HG02970 (cell line): ENCODE measurements around the gene GLRX2.
"Not testable (repeated sequence)": the region's sequence is repeated elsewhere in the genome, so short reads cannot be mapped to it uniquely, and the experiment has no call there.

ENCODE experiments used
- ATAC-seq: cut with Tn5 transposase; IDR thresholded peaks from one replicate; pipeline ENCODE4 v1.9.1; 2021; ENCODE audit warnings: mild to moderate bottlenecking, moderate library complexity, moderate number of reproducible peaks; ENCODE audit not compliant: unreplicated experiment, low FRiP score

Gene GLRX2, protein sequence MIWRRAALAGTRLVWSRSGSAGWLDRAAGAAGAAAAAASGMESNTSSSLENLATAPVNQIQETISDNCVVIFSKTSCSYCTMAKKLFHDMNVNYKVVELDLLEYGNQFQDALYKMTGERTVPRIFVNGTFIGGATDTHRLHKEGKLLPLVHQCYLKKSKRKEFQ

DNA sequence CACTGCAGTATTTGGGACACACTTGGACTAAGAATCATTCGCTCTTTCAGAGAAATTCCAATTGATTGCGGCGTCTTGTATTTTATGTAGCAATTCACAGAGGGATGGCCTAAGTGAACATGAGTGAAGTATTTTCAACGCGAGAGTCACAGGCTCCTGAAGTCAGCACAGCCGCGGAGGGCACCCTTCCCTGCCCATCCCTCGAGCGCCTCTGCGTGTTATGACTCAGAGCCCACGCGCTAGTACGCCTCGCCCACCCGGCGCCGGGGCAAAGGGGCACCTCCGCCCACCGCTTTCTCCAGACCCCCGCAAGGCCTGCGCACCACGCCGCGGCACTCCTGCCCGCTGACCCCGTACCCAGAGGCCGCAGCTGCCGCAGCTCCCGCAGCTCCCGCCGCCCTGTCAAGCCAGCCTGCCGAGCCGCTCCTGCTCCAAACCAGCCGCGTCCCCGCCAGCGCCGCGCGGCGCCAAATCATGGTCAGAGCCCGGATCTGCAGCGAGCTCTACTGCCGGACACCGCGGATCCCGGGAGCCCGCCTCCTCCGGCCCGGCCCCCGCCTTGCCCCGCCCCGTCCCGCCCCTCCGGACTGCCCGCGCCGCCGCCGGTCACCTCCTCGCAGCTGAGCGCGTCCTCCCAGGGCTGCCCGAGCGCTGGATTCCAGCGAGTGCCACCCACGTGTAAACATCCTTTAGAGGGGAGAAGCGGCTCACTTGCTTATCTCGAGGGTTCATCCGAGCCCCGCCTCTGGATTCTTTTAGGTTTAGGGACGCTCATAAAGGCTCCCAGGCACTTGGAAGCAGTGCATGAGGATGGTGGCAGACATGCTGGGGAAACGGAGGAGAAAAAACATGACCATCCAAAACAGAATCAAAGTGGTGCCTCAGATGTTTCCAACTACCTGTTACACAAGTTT, at the start of gene GLRX2:
TSS of gene GLRX2 (minus strand) at position 508 of the 914 bp plus-strand sequence. CDS start at position 476, 32 bp downstream.
- peak; percentile 88 for ATAC-seq

DNA sequence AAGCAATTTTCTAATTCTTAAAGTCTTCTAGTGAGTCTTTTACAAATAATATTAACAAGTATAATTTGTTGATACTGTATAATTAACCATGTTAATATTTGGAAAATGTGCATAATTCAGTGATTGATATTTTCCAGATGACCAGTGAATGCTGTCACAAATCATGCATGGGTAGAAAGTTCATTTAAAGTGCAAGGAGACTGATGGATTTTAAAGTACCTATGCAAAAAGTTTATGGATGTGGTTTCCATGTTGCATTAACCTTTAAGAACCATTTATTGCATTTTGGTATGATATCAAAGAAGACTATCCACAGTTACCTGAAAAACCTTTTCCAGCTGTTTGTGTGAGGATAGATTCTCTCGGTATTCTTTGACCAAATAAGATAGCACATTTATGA, 39.8 kb upstream of the GLRX2 start:
- no peak for ATAC-seq

DNA sequence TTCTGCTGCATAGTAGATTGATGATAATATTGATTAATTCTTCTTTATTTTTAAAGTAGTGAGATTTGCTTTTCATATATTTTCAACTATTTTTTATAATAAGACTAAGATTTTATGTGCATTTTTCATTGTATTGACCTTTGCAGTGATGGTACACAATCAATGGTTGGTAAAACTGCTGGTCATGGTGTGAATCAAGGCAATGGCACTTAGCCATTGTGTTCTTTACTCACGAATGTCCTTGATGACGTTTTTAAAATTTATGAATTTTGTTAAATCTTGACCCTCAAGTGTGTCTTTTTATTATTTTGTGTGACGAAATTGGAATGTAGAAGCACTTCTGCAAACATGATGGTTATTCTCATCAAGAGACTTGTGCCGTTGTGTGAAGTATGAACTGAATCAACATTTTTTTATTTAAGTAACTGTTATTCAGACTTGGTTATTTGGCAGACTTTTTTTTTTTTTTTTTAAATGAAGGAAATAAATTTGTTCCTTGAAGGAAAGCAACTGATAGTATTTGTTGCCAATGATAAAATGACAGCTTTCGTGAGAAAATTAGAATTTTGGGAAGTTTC, 39.2 kb upstream of the GLRX2 start:
- no peak for ATAC-seq

DNA sequence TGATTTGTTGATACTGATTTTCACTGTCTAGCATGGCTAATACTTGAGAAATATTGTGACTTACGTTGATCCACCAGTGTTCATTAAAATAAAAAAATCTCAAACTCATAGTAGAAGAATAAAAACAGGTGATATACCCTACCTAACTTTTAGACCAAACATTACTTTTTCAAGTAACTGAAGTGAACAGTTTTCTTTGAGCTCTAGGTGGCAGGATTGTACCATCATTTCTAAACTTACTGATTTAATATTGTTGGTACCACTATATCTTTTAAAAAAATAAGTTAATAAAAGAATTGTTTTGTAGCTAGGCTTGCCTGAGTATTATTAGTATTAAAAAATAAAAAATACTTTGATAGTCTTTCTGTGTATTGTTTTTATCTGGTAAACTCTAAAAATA, 38.1 kb upstream of the GLRX2 start:
- ATAC-seq: no peak

DNA sequence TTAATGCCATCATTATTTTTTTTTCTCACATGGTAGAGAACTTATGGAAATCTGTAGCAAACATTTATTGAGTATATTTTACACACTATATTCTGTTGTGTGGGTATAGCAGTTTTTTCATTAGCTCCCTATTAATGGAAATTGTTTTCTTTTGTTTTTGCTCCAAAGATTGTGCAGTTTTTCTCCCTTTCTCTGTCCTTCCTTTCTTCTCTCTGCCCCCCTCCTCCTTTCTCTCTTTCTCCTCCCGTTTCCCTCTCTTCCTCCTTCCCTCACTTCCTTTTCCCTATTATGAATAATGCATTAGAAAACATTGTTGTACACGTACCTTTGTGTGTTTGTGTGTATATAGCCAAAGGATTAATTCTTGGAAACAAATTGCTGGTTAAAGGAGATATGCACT, 37.2 kb upstream of the GLRX2 start:
- no peak for ATAC-seq

DNA sequence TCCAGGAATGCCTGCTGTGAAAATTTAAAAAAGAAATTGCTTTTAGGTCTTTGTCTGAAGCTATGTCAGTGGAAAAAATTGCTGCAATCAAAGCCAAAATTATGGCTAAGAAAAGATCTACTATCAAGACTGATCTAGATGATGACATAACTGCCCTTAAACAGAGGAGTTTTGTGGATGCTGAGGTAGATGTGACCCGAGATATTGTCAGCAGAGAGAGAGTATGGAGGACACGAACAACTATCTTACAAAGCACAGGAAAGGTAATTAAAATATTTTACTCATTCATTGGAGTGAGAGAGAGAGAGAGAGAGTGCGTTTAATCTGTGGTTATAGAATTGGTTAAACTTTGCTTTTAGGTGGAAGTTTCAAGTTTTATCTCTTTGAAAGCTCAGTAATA, 36.6 kb upstream of the GLRX2 start:
- ATAC-seq: no peak

DNA sequence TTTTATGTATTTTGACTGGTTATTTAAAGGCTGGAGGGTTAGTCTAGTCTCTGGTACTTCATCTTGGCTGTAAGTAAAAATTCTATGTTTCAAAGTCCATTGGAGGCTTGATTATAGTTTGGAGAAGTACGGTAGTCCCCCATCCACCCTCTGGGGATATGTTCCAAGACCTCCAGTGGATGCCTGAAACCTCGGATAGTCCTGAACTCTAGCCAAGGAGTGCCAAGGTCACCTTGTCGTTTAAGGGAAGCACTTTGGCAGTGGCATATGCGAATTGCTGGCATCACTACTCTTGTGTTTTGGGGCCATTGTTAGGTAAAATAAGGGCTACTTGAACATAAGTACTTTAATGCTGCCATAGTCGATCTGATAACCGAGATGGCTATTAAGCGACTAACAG, 35.0 kb upstream of the GLRX2 start:
- no peak for ATAC-seq

DNA sequence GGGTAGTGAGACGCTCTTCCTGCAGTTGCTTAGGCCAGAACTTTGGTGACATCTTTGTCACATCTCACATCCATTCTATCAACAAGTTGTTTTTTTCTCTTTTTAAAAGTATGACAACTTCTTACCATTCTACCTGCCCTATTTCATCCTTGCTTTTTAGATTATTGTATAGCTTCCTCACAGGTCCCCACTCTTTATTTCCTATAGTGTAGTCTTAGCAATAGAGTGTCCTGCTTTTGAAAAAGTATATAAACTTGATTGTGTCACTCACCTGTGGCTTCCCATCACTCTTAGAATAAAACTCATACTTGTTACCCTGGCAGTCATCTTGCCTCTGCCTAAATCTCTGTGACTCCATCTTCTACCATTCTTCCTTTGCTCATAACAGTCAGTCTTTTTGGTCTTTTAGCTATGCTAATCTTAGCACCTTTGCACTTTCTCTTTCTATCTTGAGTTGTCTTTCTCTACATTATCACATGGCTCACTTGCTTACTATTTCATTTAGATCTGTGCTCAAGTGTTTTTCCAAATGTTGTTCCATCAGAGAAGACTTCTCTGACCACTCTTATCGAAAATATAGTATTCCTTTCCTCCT, 26.1 kb upstream of the GLRX2 start:
- ATAC-seq: no peak

DNA sequence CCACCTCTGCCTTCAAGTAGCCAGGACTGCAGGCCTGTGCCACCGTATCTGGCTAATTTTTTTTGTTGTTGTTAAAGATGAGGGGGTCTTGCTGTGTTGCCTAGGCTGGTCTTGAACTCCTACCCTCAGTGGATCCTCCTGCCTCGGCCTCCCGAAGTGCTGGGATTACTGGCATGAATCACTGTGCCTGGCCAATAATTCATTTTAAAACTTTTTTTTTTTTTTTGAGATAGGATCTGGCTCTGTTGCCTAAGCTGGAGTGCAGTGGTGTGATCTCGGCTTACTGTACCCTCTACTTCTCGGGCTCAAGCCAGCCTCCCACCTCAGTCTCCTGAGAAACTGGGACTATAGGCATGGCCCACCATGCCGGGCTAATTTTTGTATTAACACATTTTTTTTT, 20.2 kb upstream of the GLRX2 start:
- ATAC-seq: no peak

DNA sequence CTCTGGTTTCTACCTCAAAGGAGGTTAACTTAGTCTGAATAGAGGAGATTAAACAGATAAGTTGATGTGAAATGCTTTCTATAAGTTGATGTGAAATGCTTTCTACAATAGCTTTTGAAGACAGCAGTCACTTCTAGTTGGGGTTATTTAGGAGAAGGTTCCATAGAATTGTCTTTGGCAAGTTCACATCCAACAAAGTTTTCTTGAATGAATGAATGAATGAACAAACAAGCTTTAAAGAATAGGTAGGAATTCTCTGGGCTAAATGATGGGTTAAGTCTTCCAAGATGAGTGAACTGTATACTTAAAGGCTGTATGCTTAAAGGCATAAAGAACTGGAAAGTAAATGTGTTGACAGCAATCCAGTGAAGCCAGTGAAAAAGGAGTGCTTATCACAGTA, 18.5 kb upstream of the GLRX2 start:
- ATAC-seq: no peak

DNA sequence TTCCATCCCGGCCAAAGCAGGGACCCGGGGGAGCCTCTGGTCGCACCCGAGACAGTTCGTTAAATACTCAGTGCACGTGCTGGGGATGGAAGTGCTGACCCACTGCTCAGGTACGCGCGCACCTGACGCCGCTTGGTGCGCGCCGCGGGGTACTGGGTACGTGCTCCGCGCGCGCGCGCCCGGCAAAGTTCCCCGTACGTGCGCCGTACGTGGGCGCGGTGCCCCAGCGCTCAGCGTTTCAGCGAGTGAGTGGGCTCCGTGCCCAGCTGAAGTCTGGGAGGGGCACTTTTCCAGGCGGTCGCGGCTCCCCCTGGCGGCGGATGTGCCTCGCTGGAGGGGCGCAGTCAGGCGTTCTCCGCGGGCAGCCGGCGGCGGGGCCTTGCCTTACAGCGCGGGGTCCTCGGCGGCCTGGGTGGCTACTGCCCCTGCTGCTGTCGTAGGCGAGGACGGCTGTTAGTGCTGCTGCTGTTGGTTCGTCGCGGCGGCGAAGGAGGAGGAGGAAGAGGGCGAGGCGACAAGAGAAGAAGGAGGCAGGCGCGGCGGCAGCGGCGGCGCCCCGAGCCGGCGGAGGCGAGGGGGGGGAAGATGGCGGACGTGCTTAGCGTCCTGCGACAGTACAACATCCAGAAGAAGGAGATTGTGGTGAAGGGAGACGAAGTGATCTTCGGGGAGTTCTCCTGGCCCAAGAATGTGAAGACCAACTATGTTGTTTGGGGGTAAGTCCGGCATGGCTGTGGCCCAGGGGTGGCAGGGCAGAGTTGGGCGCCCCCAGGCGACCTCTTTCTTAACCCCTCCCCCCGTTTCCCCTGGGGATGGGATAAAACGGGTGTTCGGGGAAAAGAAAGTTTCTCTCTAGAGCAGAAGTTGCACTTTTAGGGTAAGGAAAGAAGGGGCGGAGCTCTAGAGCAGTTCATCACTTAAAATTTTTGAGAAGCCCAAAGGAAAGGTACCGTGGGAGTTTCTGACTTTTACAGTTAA, 16.7 kb upstream of the GLRX2 start, which contains the start of gene CDC73:
TSS of gene CDC73 (plus strand) at position 416 of the 978 bp plus-strand sequence. CDS start at position 586, 170 bp downstream.
- peak; percentile 95 for ATAC-seq

DNA sequence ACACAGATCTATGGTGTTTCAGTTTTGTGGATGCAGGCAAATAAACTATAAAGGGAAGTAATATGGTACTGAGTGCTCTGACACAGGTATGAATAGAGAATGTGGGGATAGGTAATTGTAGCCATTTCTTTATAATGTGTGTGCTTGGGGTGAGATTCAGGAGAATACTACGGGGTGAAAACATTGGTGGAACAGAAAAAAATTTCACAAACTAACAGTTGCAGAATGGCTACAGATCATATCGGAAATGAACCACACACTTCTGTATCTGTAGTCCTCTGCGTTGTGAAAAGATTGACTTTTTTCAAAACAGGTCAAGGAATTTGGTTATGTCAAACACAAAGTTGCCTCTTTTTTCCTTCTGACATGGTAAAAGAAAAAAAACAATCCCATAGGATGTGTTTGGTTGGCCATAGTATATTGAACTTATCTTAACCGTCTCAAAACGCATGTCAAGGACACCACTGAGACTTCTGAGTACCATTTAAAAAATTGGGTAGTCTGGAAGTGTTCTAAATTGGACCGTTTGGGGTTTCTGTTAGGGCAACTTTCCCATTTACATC, 15.5 kb upstream of the GLRX2 start:
- no peak for ATAC-seq

DNA sequence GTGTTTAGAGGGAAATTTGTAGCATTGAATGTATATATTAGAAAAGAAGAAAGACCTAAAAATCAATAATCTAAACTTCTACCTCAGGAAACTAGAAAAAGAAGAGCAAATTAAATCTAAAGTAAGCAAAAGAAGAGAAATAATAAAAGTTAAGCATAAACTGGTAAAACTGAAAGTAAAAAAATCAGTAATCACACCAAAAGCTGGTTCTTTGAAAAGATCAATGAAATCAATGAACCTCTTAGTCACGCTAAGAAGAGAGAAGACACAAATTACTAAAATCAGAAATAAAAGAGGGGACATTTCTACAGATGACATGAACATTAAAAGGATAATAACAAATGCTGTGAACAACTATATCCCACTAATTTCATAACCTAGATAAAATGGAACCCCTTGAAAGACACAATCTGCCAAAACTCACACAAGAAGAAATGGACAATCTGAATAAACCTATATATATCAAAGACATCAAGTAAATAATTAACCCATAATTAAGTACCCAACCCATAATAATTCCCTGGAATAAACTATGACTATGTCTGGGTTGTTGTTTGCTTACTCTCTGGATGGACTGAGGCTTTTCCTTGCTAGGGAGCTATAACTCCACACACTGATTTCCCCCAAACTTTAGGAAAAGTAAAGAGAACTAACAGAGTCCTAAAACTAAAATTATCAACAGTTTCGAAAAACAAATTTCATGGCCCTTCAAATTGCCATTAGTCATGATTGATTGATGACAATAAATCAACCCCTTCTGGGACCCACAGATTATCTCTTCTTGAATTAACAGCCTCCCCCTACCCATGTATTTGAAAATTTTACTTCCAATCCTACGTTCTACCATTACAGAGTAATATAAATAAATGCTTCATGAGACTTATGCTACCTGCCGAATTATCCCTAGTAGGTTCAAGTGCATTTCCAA, 13.9 kb upstream of the GLRX2 start:
- ATAC-seq: no peak

DNA sequence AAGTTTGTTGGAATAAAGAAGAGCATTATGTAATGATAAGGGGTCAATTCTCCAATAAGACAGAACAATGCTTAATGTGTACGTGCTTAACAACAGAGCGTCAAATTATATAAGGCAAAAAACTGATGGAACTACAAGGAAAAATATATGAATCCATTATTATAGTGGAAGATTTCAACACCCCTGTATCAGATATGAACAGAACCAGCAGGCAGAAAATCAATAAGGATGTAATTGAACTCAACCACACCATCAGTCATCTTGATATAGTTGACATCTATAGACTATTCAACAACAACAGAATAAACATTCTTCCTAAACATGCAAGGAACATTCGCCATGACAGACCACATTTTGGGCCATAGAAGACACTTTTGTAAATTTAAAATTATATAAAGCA, 13.0 kb upstream of the GLRX2 start:
- no peak for ATAC-seq

DNA sequence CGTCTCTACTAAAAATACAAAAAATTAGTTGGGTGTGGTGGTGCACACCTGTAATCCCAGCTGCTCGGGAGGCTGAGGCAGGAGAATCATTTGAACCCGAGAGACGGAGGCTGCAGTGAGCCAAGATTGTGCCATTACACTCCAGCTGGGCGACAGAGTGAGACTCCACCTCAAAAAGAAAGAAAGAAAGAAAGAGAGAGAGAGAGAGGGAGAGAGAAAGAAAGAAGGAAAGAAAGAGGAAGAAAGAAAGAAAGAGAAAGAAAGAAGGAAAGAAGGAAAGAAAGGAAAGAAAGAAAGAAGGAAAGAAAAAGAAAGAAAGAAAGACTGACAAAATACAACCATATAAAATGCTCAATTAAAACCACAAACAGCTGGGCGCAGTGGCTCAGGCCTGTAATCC, 12.0 kb upstream of the GLRX2 start:
- ATAC-seq: not testable (repeated sequence)

DNA sequence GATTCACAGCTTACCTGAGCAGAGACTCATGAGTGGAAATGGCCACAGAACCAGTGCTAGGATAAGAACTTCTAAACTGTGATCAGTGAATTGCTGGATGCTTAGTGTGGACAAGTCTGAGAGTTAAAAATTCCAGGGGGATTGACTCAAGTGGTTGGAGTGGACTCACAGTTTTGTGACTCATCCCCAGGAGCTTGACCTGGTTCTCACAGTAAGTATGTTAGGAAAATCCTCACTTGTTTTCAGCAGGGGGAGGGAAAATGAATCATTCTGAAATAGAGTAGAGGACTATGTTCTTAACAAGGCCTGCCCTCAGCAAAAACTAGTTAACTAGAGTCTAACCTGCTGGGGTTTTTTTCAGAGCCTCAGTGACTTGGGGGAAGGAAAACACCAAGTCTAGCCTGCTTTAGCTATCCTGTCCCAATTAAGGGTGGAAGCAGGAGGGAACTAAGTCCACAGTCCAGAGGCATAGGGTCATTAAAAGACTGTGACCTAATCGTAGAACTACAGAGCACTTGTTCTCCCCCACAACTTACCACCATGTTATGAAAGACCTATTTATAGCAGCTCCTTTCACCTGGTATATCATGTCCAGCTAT, 10.5 kb upstream of the GLRX2 start:
- no peak for ATAC-seq

DNA sequence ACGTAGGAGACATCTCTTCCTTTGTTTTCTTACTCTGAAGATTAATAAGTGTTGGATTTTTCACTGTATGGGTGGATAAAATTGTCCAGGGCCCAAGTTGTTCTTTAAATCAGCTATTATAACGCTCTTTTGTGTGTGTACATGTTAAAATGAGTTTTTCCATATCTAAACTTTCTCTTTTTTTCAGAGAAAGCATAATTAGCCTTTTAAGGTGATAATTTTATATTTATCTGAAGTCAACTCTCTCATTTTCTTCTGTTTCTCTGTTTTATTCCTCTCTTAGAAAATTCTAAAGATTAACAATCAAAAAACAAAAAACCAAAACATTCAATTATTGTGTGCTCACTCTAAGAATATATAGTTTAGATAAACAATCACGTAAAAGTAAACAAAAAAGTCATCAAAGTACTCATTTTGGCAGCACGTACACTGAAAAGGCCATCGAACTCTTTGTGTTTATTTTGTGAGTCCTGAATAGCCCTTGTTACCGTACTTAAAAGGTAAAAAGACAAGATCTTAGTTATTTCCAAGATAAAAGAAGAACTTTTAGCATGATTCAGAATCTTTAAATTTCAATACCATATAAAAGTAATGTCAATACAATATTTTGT, 9.4 kb upstream of the GLRX2 start:
- no peak for ATAC-seq

DNA sequence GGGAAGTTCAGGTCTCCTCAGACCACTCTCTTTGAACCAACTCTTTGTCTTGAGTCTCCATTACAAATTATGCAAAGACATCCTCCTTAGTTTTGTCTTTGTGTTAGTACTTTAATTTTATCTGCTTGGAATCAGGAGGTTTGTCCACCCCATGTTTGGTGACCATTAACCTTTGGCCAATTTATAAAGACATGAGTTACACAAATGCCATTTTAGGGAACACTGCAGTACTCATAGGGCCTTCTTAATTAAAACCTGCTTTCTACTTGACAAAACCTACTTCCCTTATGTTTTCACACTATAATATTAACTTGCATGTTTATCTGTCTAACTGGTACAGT, 8.7 kb upstream of the GLRX2 start:
- ATAC-seq: no peak
